A172 (cell line): Measurements from ENCODE around the gene SLC38A9. TPM values are rescaled to one million over a fixed set of nuclear protein-coding genes. Genes with fewer than 3 reads are reported as not detected.
"Not testable (repeated sequence)": the region's sequence is repeated elsewhere in the genome, so short reads cannot be mapped to it uniquely, and the experiment has no call there.

Experiments
- DNase-seq: peaks from one replicate; pipeline ENCODE4 v3.0.0-alpha.2; 2015; ENCODE audit warnings: low spot score
- total RNA-seq: library from RNA; depleted of rRNA; stranded (reverse); fragments of >200 nt; shearing (Covaris generic); gene quantifications from 2 replicates; pipeline ENCODE4 v1.2.3, GENCODE V29; 2014

Gene SLC38A9
- total RNA-seq, 1 experiment from 2014 or later, result 33.1 TPM

GRCh38 chr5:55613112-55613868 lies 98.8 kb downstream of the SLC38A9 start:
- no peak for DNase-seq

GRCh38 chr5:55610542-55610941 lies 101.6 kb downstream of the SLC38A9 start:
- DNase-seq, result no peak

GRCh38 chr5:55609413-55609812 lies 102.7 kb downstream of the SLC38A9 start:
- DNase-seq, result no peak

- DNase-seq, result no peak
These were observed 103.4 kb downstream of the SLC38A9 start for GRCh38 chr5:55608595-55609349.

- DNase-seq, result not testable (repeated sequence)
These were observed 104.8 kb downstream of the SLC38A9 start for GRCh38 chr5:55607309-55607708.

- peak; percentile 58 for DNase-seq
These were observed 107.5 kb downstream of the SLC38A9 start for GRCh38 chr5:55604611-55605067.

GRCh38 chr5:55603922-55604321 lies 108.2 kb downstream of the SLC38A9 start:
- peak; percentile 79 for DNase-seq

GRCh38 chr5:55601628-55602027 lies 110.5 kb downstream of the SLC38A9 start:
- no peak for DNase-seq

- DNase-seq, result peak; percentile 95
These were observed 110.9 kb downstream of the SLC38A9 start for GRCh38 chr5:55601204-55601618.

- DNase-seq, result peak; percentile 66
These were observed 111.5 kb downstream of the SLC38A9 start for GRCh38 chr5:55600497-55601203.

GRCh38 chr5:55600086-55600485 lies 112.0 kb downstream of the SLC38A9 start:
- no peak for DNase-seq

- no peak for DNase-seq
These were observed 112.7 kb downstream of the SLC38A9 start for GRCh38 chr5:55599148-55600050.

GRCh38 chr5:55597014-55597981 lies 114.8 kb downstream of the SLC38A9 start:
- DNase-seq, result peak; percentile 56

GRCh38 chr5:55594671-55595070 lies 117.5 kb downstream of the SLC38A9 start:
- no peak for DNase-seq

GRCh38 chr5:55593115-55593472 lies 119.0 kb downstream of the SLC38A9 start:
- no peak for DNase-seq

GRCh38 chr5:55592388-55593114 lies 119.6 kb downstream of the SLC38A9 start:
- no peak for DNase-seq

GRCh38 chr5:55591686-55592085 lies 120.4 kb downstream of the SLC38A9 start:
- DNase-seq, result no peak

- DNase-seq, result no peak
These were observed 126.9 kb downstream of the SLC38A9 start for GRCh38 chr5:55585206-55585610.

GRCh38 chr5:55584398-55585205 lies 127.5 kb downstream of the SLC38A9 start:
- DNase-seq, result no peak
